NCI-H2107 treated with DMSO at 0.1 percent for 48 hours (cell line): ENCODE data around the gene STAC2.
"Not testable (repeated sequence)": the region's sequence is repeated elsewhere in the genome, so short reads cannot be mapped to it uniquely, and the experiment has no call there.

Experiments used
- DNase-seq: peaks from one replicate; lab custom pipeline; 2025; ENCODE audit not compliant: unreplicated experiment; lab: John Stamatoyannopoulos, UW

STAC2 gene

GRCh38 chr17:39191750-39192510 lies 33.8 kb downstream of the STAC2 start:
- DNase-seq, result no peak

DNA sequence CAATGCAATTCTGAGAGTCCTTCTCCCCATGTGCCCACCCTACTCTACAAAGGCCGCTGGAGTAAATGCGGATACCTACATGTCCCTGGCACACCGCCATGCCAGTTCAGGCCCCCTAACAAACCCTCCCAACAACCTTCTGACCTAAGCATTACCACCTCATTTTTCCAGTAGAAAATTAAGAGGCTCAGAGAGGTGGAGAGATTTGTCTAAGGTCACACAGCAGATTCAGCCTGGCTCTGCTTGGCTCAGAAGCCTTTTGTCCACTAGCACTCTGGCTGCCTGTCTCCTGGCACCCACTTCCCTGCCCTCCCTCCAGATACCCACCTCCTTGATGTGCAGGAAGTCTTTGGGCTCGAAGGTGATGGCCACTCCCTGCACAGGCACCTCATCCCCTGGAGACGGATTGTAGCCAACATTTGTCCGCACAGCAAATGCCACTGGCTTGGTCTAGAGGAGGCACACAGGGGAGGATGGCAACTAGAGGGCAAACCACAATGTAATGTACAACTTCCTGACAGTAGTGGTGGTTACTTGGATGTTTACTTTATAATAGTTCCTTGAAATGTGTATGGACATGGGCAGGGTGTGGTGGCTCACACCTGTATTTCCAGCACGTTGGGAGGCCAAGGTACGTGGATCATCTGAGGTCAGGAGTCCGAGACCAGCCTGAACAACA lies 38.5 kb downstream of the STAC2 start:
- no peak for DNase-seq

DNA sequence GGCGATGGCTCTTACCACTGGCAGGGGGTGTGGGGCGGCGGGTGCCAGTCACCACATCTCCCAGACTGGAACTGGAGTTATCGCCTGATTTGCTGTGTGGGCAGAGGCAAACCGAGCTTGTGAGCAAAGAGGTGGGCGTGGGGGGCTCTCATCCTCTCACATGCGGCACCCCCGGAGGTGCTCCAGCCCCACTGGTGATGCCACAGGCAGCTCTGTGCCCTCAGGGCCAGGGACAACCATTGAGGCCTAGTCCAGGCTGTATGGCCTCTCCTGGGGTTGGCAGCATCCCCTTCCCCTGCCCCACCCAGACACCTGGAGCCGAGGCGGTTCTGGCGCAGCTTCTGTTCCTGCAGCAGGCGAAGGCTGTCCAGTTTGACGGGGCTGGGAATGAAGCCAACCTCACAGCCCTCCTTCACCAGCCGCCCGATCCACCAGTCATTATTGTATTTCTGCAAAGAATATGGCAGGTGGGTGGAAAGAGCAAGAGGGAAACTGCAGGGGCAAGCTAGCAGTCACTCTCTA lies 39.2 kb downstream of the STAC2 start:
- DNase-seq, result no peak

DNA sequence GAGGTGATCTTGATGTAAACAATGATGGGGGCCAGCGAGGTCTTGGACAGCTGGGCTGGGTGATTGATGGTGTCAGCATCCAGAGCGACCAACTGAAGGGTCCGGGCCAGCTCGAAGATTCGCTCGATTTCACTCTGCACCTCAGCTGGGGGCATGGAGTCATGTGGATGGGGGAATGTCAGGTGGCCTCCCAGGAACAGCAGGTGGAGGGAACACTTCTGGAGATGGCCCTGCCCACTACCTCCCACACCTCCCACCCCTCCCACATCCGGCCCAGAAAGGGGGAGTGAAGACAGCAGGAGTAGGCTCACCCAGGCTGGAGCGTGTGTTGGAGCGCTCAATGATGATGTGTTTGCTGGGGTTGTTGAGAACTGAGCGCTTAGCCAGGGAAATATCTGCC lies 42.0 kb downstream of the STAC2 start:
- no peak for DNase-seq

DNA sequence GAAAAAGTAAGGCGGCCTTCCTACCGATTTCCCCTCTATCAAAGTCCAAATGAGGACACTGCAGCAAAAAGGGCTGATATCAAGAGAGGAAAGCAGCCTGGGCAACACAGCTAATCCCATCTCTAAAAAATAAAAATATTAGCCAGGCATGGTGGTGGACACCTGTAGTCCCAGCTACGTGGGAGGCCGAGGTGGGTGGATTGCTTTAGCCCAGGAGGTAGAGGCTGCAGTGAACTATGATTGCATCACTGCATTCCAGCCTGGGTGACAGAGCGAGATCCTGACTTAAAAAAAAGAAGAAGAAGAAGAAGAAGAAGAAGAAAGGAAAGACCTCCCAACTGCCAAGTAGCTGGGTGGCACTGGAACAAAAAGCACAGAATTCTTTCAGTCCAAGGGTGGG lies 42.7 kb downstream of the STAC2 start:
- no peak for DNase-seq

DNA sequence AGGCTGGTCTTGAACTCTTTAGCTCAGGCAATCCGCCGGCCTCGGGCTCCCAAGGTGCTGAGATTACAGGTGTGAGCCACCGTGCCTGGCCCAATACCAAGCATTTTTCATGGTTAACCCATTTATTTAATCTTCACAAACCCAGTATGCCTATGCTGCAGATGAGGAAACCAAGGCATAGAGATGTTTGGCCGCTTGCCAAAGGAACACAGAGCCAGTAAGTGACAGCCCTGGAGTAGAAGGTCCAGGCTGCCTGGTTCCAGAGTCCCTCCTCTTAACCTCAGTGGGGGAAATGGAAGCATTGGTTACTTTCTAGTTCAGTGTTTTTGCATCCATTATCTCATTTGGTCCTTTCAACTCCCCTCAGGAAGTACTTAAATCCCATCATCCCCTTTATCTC lies 44.4 kb downstream of the STAC2 start:
- DNase-seq, result no peak

DNA sequence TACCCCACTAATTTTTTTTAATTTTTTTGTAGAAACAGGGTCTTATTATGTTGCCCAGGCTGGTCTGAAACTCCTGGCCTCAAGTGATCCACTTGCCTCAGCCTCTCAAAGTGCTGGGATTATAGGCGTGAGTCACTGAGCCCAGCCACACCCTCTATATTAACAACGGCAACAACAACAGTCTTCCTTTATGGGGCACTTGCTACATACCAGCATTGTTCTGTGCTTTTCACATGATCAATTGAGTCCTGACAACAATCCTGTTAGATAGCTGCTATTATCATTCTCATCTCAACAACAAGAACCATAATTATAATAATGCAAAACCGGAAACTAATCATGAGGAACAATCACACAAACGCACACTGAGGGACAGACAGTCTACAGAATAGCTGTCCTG lies 47.2 kb downstream of the STAC2 start:
- DNase-seq, result no peak

DNA sequence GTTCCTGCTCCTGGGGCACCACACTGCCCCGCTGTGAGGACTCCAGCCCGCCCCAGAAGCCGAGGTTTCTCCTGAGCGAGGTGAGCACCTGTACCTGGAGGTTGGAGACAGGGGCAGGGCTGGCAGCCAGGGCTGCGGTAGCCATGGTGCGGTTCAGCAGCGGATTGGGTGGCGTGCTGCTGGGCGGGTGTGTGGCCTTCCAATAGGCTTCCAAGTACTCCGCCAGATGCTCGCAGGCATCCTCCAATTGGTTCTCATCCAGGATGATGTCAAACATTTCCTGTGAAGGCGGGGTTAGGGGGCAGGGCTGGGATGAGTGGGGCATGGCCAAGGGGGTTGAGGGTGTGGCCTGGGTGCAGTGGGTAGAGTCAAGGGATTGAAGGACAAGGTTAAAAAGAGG lies 48.5 kb downstream of the STAC2 start:
- no peak for DNase-seq

DNA sequence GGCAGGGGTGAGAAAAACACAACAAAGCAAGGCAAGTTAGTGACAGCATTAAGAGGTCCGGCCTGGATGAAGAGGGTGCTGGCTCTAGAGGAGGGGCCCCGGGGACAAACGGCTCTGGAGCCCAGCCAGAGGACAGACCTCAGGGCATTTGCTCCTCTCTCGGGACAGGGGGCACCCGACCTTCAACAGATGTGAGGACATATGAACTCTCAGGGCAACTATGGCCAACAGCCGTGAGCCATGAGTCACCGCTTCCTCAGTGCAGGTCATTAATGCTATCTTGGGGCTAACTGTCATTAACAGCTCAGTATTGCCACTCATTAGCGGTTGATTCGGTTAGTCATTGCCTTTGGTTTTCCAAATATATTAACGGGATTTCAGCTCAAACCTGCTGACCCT lies 50.1 kb downstream of the STAC2 start:
- no peak for DNase-seq

DNA sequence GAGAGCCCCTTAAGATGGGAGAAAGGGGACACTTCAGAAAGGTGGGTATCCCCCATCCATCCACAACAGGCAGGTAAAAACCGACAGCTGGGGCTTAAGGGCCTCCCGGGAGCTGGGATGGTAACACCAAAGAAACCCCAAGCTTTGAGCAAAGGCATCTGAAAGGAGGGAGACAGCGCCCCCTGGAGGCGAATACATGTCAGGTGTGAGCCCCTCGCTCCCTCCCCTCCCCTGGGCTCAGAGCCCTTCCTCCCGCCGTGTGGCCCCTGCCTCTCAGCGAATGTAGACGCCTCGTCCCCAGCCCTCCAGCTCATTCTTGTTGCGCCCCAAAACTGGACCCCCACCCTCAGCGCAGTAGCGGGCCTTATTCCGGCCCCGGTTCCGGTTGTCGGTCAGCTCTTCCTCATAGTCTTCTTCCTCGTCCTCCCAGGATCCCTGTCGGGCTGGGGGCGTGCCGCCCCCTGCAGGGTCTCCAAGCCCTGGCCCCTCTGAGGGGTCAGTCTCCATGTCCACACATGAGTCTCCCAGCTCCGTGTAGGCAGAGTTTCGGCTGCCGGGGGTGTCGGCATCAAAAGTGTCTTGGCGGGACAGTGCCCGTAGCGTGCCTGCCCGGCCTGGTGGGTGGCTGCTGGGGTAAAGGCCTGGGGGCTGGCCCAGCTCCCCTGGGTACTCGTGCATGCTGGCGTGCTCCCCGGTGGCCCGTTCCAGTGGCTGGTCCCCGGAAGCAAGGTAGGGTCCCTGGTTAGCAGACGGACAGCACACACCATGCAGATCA lies 50.6 kb downstream of the STAC2 start:
- no peak for DNase-seq

DNA sequence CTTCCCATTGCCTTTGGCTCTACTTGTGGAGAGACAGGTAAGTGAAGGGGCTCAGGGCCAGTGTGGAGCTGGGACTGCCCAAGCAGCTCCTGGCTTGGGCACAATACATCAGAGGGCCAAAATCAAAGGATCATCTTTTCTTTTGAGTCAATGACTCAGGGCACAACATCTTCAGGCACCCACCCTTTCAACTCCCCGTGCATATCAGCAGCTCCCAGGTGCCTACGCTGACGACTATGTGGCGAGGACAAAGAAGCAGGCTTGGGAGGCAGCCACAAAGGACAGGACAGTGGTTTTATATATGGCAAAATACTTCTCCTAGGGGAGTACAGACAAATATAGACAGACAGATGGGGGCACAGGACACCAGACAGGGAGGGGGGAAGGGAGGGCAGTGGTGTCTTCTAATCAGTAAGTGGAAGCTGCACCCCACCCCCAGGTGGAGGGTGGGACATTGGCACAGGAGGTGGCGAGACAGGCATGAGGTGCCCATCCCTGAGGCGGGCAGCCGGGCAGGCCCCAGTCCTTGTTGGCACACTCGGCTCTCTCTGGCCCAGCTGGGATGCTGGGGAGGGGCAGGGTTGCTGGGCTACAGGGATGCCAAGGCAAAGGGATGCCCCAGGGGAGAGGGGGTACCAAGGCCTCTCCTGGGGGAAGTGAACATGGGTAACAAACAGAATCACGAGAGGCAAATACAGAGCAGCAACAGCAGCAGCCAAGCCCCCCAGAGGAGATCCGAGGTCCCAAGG lies 52.0 kb downstream of the STAC2 start:
- no peak for DNase-seq

GRCh38 chr17:39173080-39173479 lies 52.7 kb downstream of the STAC2 start:
- DNase-seq, result no peak

DNA sequence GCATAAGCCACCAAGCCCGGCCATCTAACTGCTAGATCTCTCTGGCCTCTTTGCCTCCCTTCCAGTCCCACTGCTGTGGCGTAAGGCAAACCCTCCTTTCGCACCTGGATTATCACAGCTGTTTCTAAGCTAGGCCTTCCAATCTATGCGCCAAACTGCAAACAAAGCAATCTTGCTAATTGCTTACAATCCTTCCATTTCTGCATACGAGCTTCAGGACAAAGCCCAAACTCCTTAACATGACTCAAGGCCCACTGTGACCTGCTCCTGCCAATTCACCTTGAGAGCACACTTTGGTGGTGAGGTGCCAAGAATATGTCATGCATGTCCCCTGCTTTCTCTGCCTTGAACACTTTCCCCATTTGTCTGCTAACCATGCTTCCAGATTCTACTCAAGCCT lies 53.8 kb downstream of the STAC2 start:
- DNase-seq, result no peak

GRCh38 chr17:39170558-39170957 lies 55.2 kb downstream of the STAC2 start:
- no peak for DNase-seq

DNA sequence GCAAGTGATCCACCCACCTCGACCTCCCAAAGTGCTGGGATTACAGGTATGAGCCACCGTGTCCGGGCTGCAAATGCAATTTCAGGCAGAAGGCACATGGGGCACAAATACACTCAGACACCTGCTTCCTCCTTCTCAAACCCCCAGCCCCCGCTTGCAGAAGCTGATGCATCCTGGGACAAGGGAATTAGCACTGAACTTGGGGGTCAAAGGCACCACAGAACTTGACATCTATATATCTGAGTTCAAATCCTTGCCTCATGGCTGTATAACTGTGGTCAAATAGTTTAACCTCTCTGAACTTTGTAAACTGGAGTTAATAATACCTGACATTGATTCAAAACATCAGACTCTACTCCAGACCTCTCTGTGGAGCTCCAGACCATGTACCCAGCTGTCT lies 55.6 kb downstream of the STAC2 start:
- DNase-seq, result no peak

DNA sequence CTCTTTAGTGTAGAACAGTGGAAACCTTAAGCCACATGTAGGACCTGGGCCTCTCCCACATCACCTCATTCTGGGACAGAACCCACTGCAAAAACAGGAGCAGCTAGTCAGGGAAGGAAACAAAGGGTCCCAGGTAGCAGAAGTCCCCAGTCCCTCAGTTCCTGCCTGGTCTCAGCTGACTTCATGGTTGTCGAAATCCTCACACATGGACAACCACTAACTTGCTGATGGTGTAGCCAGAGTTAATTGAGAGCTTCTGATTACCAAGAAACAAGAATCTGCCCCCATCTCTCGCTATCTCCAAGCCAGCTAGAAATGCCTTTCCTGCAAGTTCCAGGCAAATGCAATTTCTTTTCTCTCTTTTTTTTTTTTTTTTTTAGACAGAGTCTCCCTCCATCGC lies 56.2 kb downstream of the STAC2 start:
- DNase-seq, result no peak

- DNase-seq, result no peak
Measured at GRCh38 chr17:39169101-39169500, 56.6 kb downstream of the STAC2 start.

GRCh38 chr17:39168503-39168902 lies 57.2 kb downstream of the STAC2 start:
- DNase-seq, result not testable (repeated sequence)

DNA sequence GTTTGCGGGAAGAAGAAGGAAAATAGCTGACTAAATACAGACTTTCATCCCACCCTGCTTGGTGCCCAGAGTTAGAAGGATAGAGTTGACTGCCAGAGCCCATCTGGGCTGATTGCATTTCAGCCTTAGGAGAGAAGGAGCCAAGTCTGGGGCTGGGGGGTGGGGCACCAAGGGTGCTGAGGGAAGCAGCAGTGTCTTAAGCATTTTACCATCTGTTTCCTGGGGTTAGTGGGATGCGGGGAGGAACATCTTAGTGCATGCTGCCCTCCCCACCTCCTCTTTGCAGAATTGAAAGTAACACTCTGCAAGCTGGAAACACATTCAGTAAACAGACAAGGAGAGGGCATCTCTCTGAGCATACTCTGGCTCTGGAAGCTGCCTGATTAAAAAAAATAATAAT lies 58.3 kb downstream of the STAC2 start:
- no peak for DNase-seq

GRCh38 chr17:39166437-39167335 lies 59.1 kb downstream of the STAC2 start:
- no peak for DNase-seq
